ENCODE results near the gene PCDHA8.
"Not testable (repeated sequence)": the region's sequence is repeated elsewhere in the genome, so short reads cannot be mapped to it uniquely, and the experiment has no call there.

The PCDHA8 gene, protein sequence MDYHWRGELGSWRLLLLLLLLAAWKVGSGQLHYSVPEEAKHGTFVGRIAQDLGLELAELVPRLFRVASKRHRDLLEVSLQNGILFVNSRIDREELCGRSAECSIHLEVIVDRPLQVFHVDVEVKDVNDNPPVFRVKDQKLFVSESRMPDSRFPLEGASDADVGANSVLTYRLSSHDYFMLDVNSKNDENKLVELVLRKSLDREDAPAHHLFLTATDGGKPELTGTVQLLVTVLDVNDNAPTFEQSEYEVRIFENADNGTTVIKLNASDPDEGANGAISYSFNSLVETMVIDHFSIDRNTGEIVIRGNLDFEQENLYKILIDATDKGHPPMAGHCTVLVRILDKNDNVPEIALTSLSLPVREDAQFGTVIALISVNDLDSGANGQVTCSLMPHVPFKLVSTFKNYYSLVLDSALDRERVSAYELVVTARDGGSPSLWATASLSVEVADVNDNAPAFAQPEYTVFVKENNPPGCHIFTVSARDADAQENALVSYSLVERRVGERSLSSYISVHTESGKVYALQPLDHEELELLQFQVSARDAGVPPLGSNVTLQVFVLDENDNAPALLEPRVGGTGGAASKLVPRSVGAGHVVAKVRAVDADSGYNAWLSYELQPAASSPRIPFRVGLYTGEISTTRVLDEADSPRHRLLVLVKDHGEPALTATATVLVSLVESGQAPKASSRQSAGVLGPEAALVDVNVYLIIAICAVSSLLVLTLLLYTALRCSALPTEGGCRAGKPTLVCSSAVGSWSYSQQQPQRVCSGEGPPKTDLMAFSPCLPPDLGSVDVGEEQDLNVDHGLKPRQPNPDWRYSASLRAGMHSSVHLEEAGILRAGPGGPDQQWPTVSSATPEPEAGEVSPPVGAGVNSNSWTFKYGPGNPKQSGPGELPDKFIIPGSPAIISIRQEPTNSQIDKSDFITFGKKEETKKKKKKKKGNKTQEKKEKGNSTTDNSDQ

DNA sequence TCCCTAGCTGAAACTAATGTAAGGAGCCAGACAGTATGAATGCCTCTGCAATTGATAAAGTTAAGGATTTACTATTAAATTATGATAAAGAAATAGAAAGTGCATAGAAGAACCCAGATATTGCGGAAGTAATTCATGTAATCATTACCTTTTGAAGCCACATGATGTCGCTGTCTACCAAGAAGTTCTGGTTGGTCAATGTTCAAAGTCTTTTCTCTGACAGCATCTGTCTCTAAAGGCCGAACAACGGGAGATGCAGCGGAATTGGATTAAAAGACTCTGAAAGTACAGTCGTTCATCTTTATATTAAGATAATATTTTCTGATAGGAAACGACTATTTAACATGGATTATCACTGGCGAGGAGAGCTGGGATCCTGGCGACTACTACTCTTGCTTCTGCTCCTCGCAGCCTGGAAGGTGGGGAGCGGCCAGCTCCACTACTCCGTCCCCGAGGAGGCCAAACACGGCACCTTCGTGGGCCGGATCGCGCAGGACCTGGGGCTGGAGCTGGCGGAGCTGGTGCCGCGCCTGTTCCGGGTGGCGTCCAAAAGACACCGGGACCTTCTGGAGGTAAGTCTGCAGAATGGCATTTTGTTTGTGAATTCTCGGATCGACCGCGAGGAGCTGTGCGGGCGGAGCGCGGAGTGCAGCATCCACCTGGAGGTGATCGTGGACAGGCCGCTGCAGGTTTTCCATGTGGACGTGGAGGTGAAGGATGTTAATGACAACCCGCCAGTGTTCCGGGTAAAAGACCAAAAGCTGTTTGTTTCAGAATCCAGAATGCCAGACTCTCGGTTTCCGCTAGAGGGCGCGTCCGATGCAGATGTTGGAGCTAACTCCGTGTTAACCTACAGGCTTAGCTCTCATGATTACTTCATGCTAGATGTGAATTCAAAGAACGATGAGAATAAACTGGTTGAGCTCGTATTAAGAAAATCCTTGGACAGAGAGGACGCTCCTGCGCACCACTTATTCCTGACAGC is at the start of gene PCDHA8:
Gene PCDHA8, plus strand, starts transcription at position 210 of the 985 bp plus-strand sequence. Its CDS starts 135 bp downstream, at position 345.
- no peak within 1 kb of the TSS for H3K27ac ChIP-seq
- in situ Hi-C loops (cut with HindIII; ENCODE audit: low pct_ligation_motif_present, low sequenced_read_pairs): no loop called here
- H3K36me3 ChIP-seq (replicated peaks): no peaks in the 10 kb centered on the region
- TF ChIP-seq, protein P1, sequence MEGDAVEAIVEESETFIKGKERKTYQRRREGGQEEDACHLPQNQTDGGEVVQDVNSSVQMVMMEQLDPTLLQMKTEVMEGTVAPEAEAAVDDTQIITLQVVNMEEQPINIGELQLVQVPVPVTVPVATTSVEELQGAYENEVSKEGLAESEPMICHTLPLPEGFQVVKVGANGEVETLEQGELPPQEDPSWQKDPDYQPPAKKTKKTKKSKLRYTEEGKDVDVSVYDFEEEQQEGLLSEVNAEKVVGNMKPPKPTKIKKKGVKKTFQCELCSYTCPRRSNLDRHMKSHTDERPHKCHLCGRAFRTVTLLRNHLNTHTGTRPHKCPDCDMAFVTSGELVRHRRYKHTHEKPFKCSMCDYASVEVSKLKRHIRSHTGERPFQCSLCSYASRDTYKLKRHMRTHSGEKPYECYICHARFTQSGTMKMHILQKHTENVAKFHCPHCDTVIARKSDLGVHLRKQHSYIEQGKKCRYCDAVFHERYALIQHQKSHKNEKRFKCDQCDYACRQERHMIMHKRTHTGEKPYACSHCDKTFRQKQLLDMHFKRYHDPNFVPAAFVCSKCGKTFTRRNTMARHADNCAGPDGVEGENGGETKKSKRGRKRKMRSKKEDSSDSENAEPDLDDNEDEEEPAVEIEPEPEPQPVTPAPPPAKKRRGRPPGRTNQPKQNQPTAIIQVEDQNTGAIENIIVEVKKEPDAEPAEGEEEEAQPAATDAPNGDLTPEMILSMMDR (IDR thresholded peaks at IDR 0.05; ENCODE audit: low read depth, low read length, missing control alignments): peak; percentile 46
- no peak within 1 kb of the TSS for H3K4me3 ChIP-seq (ENCODE audit: low read depth, low read length)
- no peaks in the 10 kb centered on the region for H3K27me3 ChIP-seq (replicated peaks)
- no peak for DNase-seq

DNA sequence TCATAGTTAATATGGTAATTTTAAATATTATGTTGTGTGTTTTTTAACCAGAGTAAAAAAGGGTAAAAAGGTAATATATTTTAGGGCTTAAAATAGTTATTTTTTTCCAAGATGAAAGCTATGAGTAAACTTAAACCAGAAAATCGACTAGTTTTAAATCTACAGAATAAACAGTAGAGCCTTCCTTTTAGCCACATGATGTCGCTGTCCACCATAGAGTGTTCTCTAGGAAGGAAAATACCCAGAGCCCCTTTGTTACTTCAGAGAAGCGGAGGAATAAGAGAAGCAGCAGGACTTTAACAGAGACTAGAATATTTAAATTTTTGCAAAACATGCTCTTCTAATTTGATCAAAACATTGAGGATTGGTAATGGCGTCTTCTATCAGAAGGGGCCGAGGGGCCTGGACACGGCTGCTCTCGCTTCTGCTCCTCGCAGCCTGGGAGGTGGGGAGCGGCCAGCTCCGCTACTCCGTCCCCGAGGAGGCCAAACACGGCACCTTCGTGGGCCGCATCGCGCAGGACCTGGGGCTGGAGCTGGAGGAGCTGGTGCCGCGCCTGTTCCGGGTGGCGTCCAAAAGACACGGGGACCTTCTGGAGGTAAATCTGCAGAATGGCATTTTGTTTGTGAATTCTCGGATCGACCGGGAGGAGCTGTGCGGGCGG is 46.3 kb upstream of the PCDHA8 start, which contains the start of gene PCDHA2:
Gene PCDHA2, plus strand, starts transcription at position 258 of the 664 bp plus-strand sequence.
- no peak for DNase-seq
- TF ChIP-seq, protein P1 (IDR thresholded peaks at IDR 0.05; ENCODE audit: low read depth, low read length, missing control alignments): peak; percentile 7
- H3K36me3 ChIP-seq (replicated peaks): no peaks in the 10 kb centered on the region
- in situ Hi-C loops (cut with HindIII; ENCODE audit: low pct_ligation_motif_present, low sequenced_read_pairs): no loop called here
- H3K4me3 ChIP-seq (ENCODE audit: low read depth, low read length): no peak within 1 kb of the TSS
- no peaks in the 10 kb centered on the region for H3K27me3 ChIP-seq (replicated peaks)
- H3K27ac ChIP-seq: no peak within 1 kb of the TSS

DNA sequence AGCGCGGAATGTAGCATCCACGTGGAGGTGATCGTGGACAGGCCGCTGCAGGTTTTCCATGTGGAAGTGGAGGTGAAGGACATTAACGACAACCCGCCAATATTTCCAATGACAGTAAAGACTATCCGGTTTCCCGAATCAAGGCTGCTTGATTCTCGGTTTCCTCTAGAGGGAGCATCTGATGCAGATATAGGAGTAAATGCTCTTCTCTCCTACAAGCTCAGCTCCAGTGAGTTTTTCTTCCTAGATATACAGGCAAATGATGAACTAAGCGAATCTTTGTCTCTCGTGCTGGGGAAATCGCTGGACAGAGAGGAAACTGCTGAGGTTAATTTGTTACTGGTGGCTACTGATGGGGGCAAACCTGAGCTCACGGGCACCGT is 45.7 kb upstream of the PCDHA8 start:
- Histone ChIP-seq H3K27ac (no peak overlapping the region), H3K36me3 (replicated peaks) (no peaks in the 10 kb centered on the region), H3K27me3 (replicated peaks) (no peaks in the 10 kb centered on the region), H3K4me3 (ENCODE audit: low read depth, low read length) (no peak overlapping the region)
- DNase-seq: no peak
- TF ChIP-seq, protein P1 (IDR thresholded peaks at IDR 0.05; ENCODE audit: low read depth, low read length, missing control alignments): peak; percentile 32
- in situ Hi-C loops (cut with HindIII; ENCODE audit: low pct_ligation_motif_present, low sequenced_read_pairs): no loop called here

DNA sequence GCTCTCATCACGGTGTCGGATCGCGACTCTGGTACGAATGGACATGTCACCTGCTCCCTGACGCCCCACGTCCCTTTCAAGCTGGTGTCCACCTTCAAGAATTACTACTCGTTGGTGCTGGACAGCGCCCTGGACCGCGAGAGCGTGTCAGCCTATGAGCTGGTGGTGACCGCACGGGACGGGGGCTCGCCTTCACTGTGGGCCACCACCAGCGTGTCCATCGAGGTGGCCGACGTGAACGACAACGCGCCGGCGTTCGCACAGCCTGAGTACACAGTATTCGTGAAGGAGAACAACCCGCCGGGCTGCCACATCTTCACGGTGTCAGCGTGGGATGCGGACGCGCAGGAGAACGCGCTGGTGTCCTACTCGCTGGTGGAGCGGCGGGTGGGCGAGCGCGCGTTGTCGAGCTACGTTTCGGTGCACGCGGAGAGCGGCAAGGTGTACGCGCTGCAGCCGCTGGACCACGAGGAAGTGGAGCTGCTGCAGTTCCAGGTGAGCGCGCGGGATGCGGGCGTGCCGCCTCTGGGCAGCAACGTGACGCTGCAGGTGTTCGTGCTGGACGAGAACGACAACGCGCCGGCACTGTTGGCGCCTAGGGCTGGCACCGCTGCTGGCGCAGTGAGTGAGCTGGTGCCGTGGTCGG is 44.8 kb upstream of the PCDHA8 start:
- H3K27ac ChIP-seq; H3K27me3 ChIP-seq (replicated peaks); DNase-seq; in situ Hi-C loops (cut with HindIII; ENCODE audit: low pct_ligation_motif_present, low sequenced_read_pairs); H3K36me3 ChIP-seq (replicated peaks); H3K4me3 ChIP-seq (ENCODE audit: low read depth, low read length): not testable (repeated sequence)

DNA sequence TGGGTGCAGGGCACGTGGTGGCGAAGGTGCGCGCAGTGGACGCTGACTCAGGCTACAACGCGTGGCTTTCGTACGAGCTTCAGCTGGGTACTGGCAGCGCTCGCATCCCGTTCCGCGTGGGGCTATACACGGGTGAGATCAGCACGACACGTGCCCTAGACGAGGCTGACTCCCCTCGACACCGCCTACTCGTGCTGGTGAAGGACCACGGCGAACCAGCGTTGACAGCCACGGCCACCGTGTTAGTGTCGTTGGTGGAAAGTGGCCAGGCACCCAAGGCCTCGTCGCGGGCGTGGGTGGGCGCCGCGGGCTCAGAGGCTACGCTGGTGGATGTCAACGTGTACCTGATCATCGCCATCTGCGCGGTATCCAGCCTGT is 44.3 kb upstream of the PCDHA8 start:
- no peaks in the 10 kb centered on the region for H3K27me3 ChIP-seq (replicated peaks)
- DNase-seq: no peak
- TF ChIP-seq, protein P1 (IDR thresholded peaks at IDR 0.05; ENCODE audit: low read depth, low read length, missing control alignments): no peak
- no peak overlapping the region for H3K4me3 ChIP-seq (ENCODE audit: low read depth, low read length)
- H3K36me3 ChIP-seq (replicated peaks): no peaks in the 10 kb centered on the region
- H3K27ac ChIP-seq: no peak overlapping the region
- in situ Hi-C loops (cut with HindIII; ENCODE audit: low pct_ligation_motif_present, low sequenced_read_pairs): no loop called here
